NCI-H2227 (cell line): Measurements from ENCODE around the gene PDAP1.
"Not testable (repeated sequence)": the region's sequence is repeated elsewhere in the genome, so short reads cannot be mapped to it uniquely, and the experiment has no call there.

ENCODE experiments used
- DNase-seq: peaks from one replicate; lab custom pipeline; 2025; ENCODE audit not compliant: unreplicated experiment; lab: John Stamatoyannopoulos, UW

The PDAP1 gene

GRCh38 chr7:99355098-99355497 lies 53.3 kb downstream of the PDAP1 start:
- no peak for DNase-seq

GRCh38 chr7:99352247-99352646 lies 56.1 kb downstream of the PDAP1 start:
- no peak for DNase-seq

GRCh38 chr7:99350641-99351040 lies 57.8 kb downstream of the PDAP1 start:
- DNase-seq = not testable (repeated sequence)
